ENCODE results near the gene MYZAP.
"Not testable (repeated sequence)": the region's sequence is repeated elsewhere in the genome, so short reads cannot be mapped to it uniquely, and the experiment has no call there.

MYZAP gene

GRCh38 chr15:57595011-57595866, 3.5 kb downstream of the MYZAP start:
- DNase-seq, result peak; percentile 7

DNA sequence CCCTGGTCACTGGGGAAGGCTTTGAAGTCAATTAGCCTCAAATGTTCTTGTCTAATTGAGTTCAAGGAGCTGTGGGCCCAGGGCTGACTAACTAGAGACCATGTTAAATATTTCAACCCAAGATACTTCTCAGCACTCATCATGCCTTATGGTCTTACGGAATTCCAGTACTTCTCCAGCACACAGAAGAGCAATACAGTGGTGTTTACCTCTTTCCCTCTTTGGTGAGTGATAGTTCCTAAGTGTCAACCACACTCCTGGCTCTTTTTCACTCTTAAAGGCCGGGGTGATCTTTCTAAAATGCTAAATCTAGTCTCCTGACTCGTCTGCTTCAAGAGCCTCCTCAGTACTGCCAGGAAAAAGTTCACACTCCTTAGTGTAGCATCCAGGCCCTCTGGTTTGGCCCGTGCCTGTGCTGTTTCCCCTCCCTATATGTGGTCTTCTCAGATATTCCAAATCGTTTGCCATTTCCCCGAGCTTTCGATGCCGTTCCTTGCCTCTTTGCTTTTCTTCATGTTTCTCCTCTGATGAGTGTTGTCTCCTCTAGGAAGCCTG, 4.7 kb downstream of the MYZAP start:
- DNase-seq, result no peak

GRCh38 chr15:57596978-57597377, 5.3 kb downstream of the MYZAP start:
- DNase-seq, result no peak

DNA sequence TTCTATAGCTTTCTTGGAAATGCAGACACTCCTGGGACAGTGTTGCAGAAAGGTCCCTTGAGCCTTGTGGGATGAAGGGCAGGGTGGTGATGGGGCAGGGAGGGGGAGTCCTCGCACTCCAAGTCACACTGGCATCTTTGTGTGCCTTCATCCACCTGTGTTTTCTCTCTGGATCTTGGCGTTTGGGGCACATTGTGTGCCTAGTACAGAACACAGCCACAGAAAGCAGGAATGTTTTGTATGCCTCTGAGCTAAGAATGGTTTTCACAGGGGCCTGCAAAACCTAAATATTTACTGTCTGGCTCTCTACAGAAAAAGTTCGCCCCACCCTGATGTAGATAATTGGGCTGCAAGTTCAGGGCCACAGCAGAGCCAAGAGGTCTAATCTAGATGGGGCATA, 5.7 kb downstream of the MYZAP start:
- DNase-seq, result no peak

GRCh38 chr15:57598346-57598745, 6.6 kb downstream of the MYZAP start:
- no peak for DNase-seq

DNA sequence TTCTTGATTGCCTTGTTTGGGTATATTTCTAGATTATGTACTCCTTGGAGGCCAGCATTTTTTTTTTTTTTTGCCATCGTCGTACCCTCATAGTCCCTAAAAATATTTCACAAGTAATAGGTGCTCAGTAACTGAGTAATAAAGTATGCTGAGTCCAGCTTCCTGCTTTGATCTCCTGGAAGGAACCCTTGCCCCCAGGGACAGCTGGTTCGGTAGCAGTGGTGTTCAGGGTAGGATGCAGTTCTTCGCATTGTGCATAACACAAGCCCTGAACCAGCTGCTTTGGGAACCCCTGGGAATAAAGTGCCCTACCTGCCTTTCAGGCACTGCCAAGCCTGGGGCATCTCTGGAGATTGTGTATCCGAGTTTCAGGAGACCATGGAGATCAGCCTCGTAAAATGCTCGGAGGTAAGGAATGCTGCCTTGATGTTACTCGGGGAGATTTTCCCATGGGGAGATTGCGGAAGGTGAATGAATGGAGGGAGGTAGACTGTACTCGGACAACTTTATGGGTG, 7.6 kb downstream of the MYZAP start:
- DNase-seq, result no peak

DNA sequence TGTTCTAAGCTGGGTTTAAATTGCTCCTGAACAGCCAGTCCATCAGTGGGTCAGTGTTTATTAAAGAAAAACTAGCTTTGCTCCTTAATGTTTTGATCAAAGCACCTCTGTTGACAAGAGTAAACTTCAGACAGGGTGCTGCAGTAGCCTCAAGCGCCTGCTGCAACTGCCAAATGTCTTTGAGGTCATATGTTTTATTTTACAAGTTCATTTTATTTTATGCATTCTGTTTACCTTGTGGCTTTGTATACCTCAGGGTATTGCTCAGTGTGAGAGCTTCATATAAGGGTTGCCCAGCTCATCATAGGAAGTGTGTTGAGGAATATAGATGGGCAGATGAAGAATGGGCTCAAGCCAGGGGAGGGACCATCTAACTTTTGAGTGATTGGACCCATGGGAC, 8.5 kb downstream of the MYZAP start:
- DNase-seq, result no peak

- no peak for DNase-seq
Observed at GRCh38 chr15:57604507-57604906, 12.8 kb downstream of the MYZAP start.

GRCh38 chr15:57605491-57605890, 13.8 kb downstream of the MYZAP start:
- DNase-seq, result no peak

DNA sequence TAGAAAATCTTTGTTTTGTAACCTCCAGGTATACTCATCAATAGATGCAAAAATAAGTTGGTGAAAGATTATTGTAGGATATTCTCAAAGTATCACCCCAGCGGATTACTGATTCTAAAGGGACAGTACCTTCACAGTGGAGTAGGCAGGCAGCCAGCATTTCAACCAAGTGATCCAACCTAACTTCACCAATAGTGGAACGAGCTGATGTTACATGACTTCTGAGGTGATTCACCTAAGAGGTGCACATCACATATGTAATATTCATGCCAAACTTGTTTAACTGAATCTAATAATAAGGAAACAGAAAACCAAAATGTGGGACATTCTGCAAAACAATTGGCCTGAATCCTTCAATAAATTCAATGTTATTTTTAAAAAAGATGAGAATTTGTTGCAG, 14.3 kb downstream of the MYZAP start:
- DNase-seq, result no peak

GRCh38 chr15:57606816-57607215, 15.1 kb downstream of the MYZAP start:
- DNase-seq, result no peak

GRCh38 chr15:57607570-57608000, 15.9 kb downstream of the MYZAP start:
- DNase-seq, result no peak

- no peak for DNase-seq
Observed at GRCh38 chr15:57609805-57610529, 18.3 kb downstream of the MYZAP start.

GRCh38 chr15:57611123-57611522, 19.4 kb downstream of the MYZAP start:
- no peak for DNase-seq

DNA sequence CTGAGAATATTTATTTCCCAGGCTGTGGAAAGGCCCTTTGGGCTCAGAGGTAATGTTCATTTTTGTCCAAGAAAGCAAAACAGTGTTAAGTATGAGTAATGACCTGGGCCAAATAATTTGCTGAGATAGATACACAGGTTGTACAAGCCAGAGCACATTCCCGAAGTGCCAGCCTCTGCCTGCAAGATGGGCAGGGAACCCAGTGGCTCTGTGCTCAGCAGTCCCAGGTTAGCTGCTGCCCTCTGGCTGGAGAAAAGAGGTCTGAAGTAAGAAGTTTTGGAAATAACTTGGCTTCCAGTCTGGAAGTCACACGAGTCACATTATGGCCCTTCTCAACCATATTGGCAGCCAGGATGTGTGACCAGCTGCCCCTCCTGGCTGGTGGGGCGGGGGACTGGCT, 20.2 kb downstream of the MYZAP start:
- no peak for DNase-seq

DNA sequence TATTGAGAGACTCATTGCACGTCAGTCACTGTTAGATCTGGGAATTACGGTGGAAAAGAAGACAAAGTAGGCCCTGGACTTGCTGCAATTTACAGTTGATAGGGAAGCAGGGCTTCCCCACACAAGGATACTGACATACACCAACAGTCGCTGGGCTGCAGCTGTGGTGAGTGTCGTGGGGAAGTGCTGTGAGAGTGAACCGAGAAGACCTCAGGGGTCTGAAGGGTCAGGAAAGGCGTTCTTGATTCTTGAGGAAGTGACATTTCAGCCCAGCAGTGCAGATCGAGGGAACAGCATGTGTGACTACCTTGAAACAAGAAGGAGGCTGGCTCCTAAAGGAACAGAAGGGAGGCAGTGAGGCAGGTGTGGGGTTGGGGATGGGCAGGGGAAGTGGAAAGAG, 22.5 kb downstream of the MYZAP start:
- DNase-seq, result no peak

DNA sequence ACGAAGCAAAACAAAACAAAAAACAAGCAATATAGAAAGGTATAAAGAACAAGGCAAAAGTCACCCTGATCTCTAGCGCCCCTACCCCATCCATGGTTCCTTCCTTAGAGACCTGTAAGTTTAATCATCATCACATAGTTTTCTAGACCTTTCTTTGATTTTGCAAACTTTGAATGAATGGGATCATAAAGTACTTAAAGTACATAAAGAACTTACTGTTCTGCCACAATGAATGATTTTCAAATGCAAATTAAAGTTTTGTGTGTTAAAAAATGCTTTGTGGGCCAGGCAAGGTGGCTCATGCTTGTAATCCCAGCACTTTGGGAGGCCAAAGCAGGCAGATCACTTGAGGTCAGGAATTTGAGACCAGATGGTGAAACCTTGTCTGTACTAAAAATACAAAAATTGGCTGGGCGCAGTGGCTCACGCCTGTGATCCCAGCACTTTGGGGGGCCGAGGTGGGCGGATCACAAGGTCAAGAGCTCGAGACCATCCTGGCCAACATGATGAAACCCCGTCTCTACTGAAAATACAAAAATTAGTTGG, 24.3 kb downstream of the MYZAP start:
- not testable (repeated sequence) for DNase-seq

DNA sequence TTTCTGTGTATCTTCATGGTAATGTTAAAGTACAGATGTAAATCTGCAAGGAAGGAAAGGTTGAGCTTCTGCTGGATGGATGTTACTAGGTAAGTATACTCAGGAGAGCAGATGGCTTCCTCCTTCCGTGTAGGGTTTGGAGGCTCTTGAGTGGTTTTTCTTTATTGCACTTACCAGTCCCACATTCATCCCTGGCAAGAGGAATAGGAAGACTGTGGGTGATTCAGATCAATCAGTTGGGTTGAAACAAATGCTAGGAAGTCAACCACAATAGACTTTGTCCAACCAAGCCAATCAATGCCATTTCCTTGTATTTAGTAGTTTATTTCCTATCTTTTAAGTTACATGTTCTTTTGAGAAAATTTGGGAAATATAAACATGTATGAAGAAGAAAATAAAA, 26.6 kb downstream of the MYZAP start:
- DNase-seq, result no peak

- no peak for DNase-seq
Observed at GRCh38 chr15:57619746-57620145, 28.0 kb downstream of the MYZAP start.

DNA sequence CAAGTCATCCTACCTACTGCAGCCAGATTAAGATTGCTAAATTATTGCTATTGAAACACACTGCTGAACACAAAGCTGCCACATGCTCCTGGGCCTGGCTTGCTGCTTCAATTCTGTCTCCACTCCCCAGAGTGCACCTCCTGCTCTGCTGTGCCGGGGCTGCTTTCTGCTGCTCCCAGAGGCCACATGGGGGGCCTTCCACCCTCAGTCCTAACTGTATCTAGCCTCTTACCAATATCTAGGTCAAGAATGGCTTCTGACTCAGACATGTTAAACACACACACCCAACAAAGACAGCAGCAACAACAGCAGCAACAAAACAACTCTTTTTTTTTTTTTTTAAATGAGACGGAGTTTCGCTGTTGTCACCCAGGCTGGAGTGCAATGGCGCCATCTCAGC, 33.0 kb downstream of the MYZAP start:
- DNase-seq, result no peak

- DNase-seq, result no peak
Observed at GRCh38 chr15:57625703-57626448, 34.2 kb downstream of the MYZAP start.

- DNase-seq, result no peak
Observed at GRCh38 chr15:57626713-57627440, 35.2 kb downstream of the MYZAP start.
